GM12878 (cell line): Measurements from ENCODE around the gene RTF2.

Experiments
- CTCF ChIP-seq, 3 experiments: IDR thresholded peaks in 2 of 3; conservative IDR thresholded peaks in 1 of 3; 2 replicates each; pipeline ENCODE4 v1.5.1; 2011; ENCODE audit warnings: low read depth in 3 of 3, low read length in 3 of 3, mild to moderate bottlenecking in 3 of 3, control low read depth in 2 of 3, moderate library complexity in 2 of 3, inconsistent platforms in 1 of 3, mixed read lengths in 1 of 3; ENCODE audit not compliant: control insufficient read depth in 2 of 3, insufficient read depth in 1 of 3; ENCODE audit errors: extremely low read depth in 1 of 3
- GABPA ChIP-seq: IDR thresholded peaks from 2 replicates; pipeline ENCODE4 v1.6.1; 2014; ENCODE audit warnings: antibody characterized with exemption, low read depth, mild to moderate bottlenecking, inconsistent platforms
- MAX ChIP-seq: IDR thresholded peaks from 2 replicates; pipeline ENCODE4 v1.6.1; 2012; ENCODE audit warnings: low read depth, low read length, improper control_type of control experiment
- ZBTB33 ChIP-seq: fragments of 450-650 bp; IDR thresholded peaks from 2 replicates; pipeline ENCODE4 v1.6.1; 2017; ENCODE audit warnings: mild to moderate bottlenecking

GRCh38 chr20:56420940-56421688 is 47.3 kb upstream of the RTF2 start:
- no peak for TF ChIP-seq MAX
- no peak for TF ChIP-seq ZBTB33
- no peak for TF ChIP-seq CTCF (IDR thresholded peaks at IDR 0.05 in 2 of 3, conservative IDR thresholded peaks at IDR 0.05 in 1 of 3; ENCODE audit: control insufficient read depth in 2 of 3, extremely low read depth in 1 of 3, insufficient read depth in 1 of 3, low read depth in 3 of 3, low read length in 3 of 3)
- TF ChIP-seq GABPA: no peak
